CD4-positive, alpha-beta T cell treated with Interleukin-10 for 1 hour (primary cell): Measurements from ENCODE around the gene TIMM22.
"Not testable (repeated sequence)": the region's sequence is repeated elsewhere in the genome, so short reads cannot be mapped to it uniquely, and the experiment has no call there.

ENCODE experiments used
- DNase-seq: peaks from one replicate; pipeline ENCODE4 v3.0.0-alpha.2; 2020

TIMM22 gene

DNA sequence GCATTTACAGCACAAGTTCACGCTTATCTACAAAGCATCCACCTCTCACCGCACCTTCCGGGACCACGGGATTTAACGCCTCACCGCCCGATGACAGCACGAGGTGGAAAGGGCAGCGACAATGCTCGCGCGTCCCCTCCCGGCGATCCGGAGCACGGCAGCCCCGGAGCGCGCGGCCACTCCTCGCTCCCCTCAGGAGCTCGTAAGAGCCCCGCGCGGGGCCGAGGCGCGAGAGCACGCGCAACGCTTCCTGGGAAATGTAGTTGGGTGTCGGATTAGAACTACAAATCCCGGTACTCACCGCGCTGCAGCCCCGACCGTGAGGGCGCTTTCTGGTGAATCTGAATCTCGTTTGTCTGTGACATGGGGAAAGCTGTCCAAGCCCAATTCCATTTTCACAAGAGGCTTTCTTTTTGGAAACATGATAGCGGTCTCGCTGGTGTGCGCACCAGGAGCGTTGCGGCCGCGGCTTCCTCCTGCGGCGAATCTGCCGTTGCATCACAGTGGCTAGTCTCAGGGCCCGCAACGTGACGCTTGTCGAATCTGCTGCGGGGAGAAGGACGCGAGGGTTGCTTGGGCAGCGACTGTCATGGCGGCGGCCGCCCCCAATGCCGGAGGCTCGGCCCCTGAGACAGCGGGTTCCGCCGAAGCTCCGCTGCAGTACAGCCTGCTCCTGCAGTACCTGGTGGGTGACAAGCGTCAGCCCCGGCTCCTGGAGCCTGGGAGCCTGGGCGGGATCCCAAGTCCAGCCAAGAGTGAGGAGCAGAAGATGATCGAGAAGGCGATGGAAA is at the start of gene TIMM22:
TSS of gene TIMM22 (plus strand) at position 576 of the 791 bp plus-strand sequence. CDS start at position 590, 14 bp downstream.
- DNase-seq = peak; percentile 94

DNA sequence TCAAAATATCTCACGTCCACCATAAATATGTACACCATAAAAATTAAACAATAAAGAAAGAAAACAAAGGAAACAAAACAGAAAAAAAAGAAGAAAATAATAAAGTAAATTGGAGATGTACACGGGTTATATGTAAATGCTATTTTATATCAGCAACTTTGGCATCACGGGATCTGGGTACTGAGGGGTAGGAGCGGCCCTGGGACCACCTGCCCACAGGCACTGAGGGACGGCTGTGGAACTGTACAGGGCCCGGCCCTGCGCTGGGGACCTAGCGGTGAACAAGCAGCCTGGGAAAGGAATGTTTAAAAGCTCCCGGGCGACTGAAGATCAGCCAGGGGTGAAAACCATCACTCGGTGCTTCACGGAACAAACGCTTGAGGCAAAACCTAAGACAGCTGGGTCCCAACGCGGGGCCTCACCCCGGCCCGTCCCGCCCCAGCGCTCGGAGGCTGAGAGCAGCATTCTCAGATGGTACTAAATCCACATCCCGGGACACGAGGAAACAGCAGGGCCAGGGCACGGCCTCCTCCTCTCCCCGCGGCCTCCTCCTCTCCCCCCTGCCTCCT is 48.6 kb upstream of the TIMM22 start:
- no peak for DNase-seq

DNA sequence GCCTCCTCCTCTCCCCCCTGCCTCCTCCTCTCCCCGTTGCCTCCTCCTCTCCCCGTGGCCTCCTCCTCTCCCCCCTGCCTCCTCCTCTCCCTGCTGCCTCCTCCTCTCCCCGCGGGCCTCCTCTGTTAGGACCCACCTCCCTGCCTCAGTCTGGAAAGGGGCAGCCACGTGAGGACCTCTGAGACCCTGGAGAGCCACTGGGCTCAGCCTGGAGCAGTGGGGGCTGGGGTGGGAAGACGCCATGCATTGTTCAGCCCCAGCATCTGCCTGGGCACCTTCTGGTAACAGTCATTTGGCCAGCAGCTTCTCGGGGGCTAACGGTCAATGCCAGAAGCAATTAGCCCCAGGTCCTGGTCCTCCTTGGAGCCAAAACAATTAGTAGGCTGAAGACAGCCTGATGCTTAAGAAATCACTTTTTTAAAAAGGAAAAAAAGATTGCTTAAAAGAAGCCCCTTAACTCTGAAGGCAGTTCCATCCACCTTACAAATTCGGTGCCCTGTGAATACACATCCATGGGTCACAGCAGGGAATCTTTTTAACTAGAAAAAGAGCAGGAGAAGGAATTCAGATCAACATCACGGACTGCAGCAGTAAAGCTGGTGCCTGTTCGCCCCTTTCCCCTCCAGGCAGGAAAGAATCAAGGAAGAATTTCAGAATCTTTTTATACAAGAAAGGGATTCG is 47.2 kb upstream of the TIMM22 start:
- no peak for DNase-seq

DNA sequence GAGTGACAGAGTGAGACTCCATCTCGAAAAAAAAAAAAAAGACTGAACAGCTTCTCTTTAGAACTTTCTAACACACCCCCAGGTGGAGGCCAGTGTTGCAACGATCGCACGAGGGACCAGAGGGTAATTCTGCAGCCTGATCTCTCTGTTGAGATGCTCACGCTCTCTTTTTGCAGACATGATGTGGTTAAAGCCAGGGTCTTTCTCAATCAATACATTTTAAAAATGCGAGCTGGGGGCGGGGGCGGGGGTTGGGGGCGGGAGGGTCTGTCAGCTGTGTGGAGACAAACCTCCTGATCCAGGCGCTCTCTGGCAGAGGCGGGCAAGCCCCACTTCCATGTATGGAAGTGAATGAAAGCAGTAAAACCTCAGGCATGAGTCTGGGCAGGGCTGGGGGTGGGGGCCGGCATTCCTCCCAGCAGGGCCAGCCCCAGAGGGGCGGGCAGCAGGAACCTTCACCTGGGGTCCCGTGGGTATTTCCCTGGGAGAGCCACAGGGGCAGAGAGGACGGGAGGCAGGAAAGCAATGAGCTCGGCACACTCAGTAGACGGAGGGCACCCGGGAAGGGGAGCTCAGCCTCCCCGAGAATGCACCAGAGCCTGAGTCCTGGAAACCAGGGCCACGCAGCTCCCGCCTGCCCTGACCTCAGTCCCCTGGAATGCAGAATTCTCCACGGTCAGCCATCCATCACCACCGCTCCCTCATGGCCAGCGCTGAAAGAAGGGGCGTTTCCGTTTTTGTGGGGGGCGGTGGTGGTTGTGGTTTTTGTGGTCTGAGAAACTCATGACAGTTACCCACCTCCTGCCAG is 45.4 kb upstream of the TIMM22 start:
- no peak for DNase-seq

DNA sequence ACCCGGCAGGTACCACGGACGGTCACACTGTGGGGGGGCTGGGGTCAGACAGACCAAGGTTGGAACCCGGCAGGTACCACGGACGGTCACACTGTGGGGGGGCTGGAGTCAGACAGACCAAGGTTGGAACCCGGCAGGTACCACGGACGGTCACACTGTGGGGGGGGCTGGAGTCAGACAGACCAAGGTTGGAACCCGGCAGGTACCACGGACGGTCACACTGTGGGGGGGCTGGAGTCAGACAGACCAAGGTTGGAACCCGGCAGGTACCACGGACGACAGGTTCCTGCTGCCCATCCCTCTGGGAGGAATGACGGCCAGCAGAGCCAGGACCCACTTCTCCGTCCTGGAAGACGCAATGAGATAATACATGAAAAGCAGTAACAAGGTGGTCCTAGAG is 44.3 kb upstream of the TIMM22 start:
- DNase-seq = not testable (repeated sequence)

DNA sequence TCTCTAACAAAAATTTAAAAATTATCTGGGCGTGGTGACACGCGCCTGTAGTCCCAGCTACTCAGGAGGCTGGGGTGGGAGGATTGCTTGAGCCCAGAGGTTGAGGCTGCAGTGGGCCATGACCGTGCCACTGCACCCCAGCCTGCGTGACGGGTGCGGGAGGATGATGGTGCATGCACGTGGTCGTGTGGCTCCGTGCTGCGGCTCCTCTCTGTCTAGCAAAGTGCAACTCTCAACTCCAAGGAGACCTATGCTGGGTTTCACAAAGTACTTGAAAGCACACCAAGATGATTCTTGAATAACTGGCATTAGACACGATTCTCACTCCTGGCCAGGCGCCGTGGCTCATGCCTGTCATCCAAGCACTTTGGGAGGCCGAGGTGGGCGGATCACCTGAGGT is 43.2 kb upstream of the TIMM22 start:
- DNase-seq = no peak

DNA sequence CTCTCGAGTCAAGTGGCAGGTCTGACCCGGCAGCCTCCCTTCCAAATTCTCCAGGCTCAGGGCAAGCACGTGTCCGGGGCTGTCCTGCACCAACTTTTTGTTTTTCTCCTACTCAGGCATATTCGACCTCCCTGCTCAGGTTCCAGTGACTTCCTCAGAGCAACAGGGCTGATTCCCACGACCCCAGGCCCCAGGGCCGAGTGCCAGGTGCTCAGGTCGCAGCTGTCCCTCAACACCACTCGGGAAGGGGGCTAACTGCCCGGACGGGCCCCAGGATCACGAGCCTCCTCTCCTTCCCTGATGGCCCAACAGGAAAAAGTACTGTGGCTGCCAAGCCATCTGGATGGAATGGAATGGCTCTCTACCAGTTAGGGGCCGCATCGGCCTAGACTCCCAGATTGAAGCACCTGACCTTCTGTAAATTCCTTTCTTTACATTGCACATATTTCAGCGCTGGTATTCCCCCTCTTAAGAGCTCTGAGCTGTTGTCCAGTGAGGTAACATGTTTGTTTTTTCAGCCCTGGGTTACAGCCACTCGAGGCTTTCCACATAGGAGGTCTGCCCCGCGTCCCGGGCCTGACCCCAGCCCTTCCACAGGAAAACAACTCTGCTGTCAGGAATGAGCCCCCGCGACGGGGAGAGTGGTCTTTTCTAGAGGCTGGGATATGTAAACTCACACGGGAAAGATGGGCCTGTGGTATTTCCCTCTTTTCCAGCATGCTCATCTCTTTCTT is 42.3 kb upstream of the TIMM22 start:
- DNase-seq = no peak

DNA sequence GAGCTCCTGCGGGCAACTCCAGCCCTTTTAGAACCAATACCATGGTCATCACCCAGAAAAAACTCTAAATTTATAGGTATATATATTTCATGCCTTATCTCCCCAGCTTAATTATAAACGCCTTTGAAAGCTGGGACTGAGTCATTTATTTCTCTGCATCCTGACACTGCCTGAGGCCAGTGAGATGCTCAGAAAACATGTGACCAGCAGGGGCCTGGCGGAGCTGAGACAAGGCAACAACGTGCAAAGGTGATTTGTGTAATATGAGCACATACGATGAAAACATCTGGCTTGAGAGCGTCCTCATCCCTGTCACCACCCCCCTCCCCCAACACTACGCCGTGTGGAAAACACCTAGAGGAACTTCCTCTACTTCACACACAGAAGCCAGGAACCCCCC is 40.0 kb upstream of the TIMM22 start:
- DNase-seq = no peak

DNA sequence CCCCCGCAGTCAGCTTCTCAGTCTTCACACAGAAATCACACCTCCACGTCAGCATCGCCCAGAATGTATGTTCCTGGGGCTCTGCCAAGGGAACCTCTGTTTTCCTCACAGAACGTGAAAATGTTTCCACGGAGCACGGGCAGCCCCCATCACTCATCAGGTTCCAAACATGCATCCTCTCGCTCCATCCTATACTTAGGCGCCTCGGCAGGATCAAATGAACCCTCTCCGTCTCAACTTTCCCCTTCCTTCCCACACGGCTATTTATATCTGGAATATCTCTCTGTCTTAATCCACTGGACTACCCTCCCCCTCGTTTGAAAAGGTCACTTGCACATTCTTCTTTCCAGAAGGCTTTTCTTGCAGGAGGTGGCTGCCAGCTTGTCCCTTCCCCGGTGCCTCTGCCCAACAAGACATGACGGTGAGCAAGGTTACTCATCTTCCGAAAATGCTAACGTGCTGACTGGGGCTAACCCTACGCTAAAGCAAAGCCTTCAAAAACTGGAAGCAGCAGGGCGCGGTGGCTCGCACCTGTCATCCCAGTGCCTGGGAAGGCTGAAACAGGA is 39.0 kb upstream of the TIMM22 start:
- no peak for DNase-seq

DNA sequence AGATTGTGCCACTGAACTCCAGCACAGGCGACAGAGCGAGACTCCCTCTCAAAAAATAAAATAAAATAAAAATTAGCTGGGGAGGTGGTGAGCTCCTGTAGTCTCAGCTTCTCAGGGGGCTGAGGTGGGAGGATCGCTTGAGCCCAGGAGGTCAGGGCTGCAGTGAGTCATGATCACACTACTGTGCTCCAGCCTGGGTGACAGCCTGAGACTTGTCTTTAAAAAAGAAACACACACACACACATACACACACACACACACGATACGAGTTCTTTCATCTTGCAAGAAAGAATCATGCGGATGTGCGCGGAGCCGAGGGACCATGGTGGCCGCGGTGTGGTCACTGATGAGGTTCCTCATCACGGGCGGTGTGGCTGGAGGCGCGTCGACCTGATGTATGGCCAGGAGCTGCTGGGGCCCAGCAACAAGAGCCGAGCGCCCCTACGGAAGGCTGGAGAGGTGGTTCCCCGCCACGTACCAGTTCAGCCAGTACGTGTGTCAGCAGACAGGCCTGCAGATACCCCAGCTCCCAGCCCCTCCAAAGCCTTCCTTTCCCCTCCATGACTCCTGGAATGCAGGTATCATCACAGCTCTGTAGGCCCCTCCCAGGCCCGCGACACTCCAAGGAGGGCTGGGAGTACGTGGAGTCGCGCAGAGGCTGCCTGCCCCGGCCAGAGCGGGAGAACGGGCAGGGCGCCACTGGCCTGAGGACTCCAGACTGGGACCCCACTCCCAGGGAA is 38.0 kb upstream of the TIMM22 start:
- DNase-seq = no peak

DNA sequence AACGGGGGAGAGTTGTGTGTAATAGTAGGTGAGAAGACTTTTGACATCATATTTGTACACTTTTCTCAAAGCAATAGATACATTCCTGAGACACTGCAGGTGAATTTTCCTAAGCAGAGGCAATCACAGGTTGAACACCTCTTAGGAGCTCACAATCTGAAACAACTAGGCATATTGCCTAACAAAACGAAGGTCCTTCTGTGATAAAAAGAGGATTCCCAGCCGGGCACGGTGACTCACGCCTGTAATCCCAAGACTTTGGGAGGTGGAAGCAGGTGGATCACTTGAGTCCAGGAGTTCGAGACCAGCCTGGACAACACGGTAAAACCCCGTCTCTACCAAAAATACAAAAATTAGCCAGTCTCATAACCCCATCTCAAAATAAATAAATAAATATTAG is 34.8 kb upstream of the TIMM22 start:
- DNase-seq = no peak

DNA sequence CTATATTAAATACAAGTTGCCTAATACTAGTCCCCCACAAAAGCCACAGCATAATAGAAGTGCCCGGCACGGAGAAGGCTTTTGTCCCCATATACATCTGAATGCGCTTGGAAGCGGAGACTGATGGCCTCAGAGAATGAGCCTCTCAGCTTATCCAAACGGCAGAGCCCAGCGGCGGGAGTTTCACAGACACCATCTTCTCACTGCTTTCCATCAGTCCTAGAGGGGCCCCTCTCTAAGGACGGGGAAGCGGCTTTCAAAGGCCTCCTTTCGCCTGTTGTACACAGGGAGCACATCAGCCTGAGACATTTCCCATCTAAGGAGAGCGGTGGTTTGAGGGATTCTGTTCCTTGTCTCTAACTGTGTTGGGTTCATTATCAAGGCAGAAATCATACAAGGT is 34.3 kb upstream of the TIMM22 start:
- DNase-seq = no peak

DNA sequence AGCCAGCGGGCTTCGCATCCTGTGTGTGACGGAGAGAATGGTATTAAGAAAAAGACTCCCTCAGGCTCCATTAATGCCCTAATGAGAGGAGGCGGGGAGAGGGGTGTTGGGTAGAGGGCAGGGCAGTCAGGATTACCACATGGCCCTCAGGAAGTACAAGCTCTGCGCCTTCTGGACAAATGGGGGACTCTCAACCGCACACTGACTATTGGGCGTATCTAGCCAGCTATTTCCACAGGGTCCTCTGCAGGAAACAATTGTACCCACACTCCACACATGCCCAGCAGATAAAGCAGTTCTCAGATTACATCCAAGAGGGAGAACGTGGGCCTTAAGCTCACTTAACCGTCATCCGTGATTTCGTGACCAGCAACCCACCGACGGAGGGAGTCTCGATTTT is 32.1 kb upstream of the TIMM22 start:
- DNase-seq = no peak

DNA sequence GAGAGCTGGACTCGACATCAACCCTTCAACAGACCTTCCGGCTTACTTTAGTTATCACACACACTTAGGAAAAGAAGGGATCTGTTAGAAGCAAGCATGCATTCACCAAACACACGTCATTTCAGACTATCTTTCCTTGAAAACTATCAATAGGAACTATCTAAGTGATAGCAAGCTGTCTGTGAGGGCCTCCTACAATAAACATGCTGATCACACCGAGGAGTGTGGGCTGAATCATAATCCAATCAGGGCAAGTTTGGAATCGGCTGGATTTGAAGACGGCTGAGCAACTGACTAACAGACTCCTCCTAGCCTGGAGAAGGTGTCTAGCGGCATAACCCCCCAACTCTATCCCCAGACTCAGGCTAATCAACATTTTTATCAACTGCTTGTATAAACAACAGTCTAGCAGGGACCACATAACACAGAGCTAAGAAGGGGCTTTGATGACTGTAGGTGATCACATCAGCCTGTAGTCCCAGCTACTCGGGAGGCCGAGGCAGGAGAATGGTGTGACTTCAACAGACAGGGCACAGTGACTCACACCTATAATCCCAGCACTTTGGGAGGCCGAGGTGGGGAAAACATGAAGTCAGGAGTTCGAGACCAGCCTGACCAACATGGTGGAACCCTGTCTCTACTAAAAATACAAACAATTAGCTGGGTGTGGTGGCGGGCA is 31.5 kb upstream of the TIMM22 start:
- DNase-seq = no peak

DNA sequence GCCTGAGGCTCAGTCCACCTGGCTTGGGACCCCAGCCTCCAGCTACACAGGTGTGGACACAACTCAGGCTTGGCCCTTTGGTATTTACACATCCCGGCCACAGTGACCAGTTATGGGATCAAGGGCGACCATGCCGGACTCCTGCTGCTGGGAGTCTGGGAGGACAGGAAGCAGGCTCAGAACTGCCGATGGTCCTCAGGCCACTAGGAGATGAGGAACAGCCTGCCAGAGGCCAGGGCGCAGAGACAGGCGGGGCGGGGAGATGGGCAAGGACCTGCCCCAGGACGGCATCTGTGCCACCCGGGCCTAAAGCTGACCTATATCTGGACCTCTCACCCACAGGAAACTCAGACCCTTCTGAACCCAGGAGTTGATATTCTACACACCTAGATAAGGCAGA is 29.8 kb upstream of the TIMM22 start:
- no peak for DNase-seq

DNA sequence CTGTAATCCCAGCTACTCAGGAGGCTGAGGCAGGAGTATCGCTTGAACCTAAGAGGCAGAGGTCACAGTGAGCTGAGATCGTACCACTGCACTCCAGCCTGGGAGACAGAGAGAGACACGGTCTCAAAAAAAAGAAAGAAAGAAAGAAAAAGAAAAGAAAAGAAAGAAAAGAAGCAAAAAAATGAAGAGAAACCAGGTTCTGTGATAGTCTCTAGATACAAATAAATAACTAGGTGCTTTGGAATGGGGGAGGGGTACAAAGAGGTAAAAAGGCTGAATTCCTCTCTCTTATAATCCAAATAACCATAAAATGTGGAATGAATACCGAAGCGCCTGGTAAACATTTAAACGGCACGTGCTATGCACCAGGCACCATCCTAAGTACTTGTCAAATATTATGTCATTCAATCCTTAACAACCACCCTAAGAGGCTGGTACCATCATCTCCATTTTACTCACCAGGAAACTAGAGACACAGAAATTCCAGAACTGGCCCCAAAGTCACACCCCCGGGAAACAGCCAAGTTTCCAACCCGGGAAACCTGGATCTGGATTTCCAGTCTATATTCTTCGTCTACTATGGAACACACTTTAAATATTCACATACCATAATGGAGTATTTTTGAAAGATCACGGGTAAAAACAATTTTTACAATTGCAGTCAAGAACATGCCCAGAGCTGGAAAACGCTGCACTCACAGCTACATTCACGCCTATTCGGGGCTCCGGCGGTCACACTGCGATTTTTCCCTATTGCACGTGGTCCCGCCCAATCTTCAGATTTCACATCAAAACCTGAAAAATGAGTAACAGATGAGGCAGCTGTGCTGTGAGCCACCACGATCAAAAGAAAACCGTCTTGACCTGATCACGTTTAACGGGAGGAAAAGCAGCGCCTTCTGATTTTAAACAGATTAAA is 27.9 kb upstream of the TIMM22 start:
- no peak for DNase-seq

DNA sequence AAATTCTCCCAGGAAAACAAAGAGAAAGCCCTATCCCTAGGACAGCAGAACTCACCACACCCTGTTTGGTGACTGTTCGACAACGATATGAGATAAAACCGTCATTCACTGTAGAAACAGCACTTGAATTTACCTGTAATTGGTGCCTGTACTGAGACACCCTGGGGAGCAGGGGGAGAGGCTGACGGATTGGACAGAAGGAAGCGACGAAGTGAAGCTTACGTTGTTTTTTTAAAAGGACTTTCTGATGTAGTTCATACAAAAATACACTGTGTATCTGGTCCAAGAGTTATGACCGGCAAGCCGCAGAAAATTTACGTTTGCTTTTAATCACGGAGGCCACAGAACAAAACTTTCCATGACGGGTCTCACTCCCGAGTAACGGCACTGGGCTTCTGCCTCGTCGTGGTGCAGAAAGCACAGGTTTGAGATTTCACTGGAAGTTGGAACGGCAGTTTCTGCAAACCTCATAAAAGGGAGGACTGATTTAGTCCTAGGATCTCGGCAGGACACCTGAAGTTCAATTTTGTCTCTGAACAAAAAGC is 27.0 kb upstream of the TIMM22 start:
- no peak for DNase-seq

DNA sequence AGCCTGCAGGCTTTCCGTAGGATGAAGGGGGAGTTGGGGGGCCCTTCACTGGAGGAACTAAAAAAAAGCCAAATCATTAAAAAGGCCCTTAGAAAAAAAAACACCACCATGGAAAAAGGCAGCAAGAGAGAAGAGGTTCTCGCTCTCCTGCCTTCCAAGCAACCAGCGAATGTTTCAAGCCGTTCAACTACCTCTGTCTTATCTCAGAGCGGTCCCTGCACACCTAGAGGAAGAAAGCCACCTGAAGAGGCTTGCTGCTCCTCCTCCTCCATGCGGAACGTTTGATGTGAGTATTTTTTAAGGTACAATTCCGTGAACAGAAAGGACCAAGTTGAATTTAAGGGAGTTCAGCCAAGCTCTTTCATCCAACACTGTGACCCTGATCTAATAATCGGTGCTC is 26.6 kb upstream of the TIMM22 start:
- DNase-seq = no peak

DNA sequence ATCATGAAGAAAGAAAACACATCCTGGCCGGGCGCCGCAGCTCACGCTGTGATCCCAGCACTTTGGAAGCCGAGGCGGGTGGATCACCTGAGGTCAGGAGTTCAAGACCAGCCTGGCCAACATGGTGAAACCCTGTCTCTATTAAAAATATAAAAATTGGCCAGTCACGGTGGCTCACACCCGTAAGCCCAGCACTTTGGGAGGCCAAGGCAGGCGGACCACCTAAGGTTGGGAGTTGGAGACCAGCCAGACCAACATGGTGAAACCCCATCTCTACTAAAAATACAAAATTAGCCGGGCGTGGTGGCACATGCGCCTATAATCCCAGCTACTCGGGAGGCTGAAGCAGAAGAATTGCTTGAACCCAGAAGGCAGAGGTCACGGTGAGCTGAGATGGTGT is 25.1 kb upstream of the TIMM22 start:
- not testable (repeated sequence) for DNase-seq

DNA sequence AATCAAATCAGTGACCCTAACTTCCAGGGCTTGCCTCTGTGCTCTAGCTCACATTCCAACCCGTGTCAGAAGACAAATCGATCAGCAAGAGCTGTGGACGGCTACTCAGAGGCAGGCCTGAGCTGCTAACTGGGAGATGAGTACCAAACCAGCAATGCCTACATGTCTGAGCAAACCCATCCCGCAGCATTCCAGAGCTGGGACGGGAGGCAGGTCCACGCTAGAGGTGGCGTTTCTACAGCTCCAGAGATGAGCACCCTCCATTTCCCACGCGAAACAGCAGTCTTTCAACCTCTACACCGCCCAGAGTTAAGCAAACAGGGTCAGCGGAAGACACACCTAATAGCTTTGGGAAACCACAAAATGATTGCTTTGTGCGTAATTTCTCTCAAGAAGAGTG is 23.9 kb upstream of the TIMM22 start:
- DNase-seq = no peak
